Esophagus muscularis mucosa (tissue), 3 donors: ENCODE data around the gene STON2.

Experiments
- CTCF ChIP-seq, 3 experiments: fragments of 200-600 bp in 2 of 3; fragments of 450-650 bp in 1 of 3; sonication (generic) in 2 of 3; IDR thresholded peaks; one replicate each; pipeline ENCODE4 v1.5.1; 2017 to 2019; ENCODE audit warnings: antibody characterized with exemption in 3 of 3, mild to moderate bottlenecking in 2 of 3, moderate library complexity in 1 of 3
- POLR2A ChIP-seq: fragments of 450-650 bp; IDR thresholded peaks from one replicate; pipeline ENCODE4 v1.6.1; 2017; ENCODE audit warnings: antibody characterized with exemption, moderate library complexity, mild to moderate bottlenecking, low read depth

DNA sequence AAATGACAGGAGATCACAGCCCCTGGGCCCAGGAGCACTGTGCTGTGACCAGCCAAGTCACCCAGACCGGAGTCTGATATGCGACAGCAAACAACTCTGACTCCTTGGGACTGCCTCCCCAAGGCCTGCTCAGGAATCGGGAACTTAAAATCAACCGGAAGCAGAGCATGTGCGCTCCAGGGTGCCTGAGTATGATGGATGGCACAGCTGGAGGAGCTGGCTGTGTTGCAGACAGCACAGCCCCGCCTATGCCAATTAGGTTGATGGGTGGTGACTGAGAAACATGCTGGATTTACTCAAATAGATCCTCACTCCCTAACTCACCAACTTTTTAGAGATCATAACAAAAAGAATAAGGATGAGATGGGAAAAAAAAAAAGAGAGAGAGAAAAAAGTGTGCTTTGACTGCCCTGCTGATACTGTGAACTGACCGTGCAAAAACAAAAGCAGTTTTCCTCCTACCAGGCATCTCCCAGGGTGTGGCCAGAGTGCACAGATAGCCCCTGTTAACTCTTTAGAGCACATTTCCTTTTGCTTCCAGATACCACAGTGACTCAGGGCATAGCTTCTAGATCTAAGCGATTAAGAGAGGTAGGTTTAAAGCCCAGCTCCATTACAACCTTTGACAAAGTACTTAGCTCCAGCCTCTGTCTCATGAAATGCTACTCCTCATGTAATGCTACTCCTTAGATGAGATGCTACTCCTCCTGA lies 27.4 kb upstream of the STON2 start:
- TF ChIP-seq CTCF (IDR thresholded peaks at IDR 0.05) (no peak), POLR2A (no peak)
